Osteocyte (in vitro differentiated cells): ENCODE data around the gene TOGARAM1. TPM values are rescaled to one million over a fixed set of nuclear protein-coding genes. Genes with fewer than 3 reads are reported as not detected.

Source experiments
- DNase-seq: peaks from one replicate; pipeline ENCODE4 v3.0.0; 2021; ENCODE audit warnings: mixed read lengths; ENCODE audit not compliant: unreplicated experiment; ENCODE audit errors: extremely low spot score
- H3K27ac Mint-ChIP-seq: one replicate; pipeline ENCODE4 v1.8.0; 2021; ENCODE audit warnings: mild to moderate bottlenecking, mixed read lengths; ENCODE audit not compliant: unreplicated experiment
- H3K27me3 Mint-ChIP-seq: one replicate; pipeline ENCODE4 v1.8.0; 2021; ENCODE audit warnings: mixed read lengths; ENCODE audit not compliant: unreplicated experiment
- H3K36me3 Mint-ChIP-seq: one replicate; pipeline ENCODE4 v1.8.0; 2021; ENCODE audit warnings: mixed read lengths; ENCODE audit not compliant: unreplicated experiment
- H3K4me1 Mint-ChIP-seq: one replicate; pipeline ENCODE4 v1.8.0; 2021; ENCODE audit warnings: mixed read lengths; ENCODE audit not compliant: unreplicated experiment
- H3K4me3 Mint-ChIP-seq: one replicate; pipeline ENCODE4 v1.8.0; 2021; ENCODE audit warnings: mild to moderate bottlenecking, moderate library complexity, mixed read lengths; ENCODE audit not compliant: unreplicated experiment
- H3K9me3 Mint-ChIP-seq: one replicate; pipeline ENCODE4 v1.8.0; 2021; ENCODE audit warnings: mixed read lengths; ENCODE audit not compliant: unreplicated experiment
- CTCF ChIP-seq: fragments of 200-600 bp; sonication (generic); IDR thresholded peaks from 2 replicates; pipeline ENCODE4 v1.5.0; 2021; ENCODE audit warnings: antibody characterized with exemption, mild to moderate bottlenecking, moderate library complexity
- total RNA-seq: library from RNA; stranded (reverse); gene quantifications from 2 replicates; pipeline ENCODE4 v1.2.1, GENCODE V29; 2021

Gene TOGARAM1
- total RNA-seq, 1 donor from 2014 or later = 20.7 TPM

- no peak for DNase-seq
- Mint-ChIP-seq H3K4me3 (no peak overlapping the region), H3K4me1 (peaks cover 13% of the 10 kb centered on the region), H3K27ac (no peak overlapping the region), H3K9me3 (no peaks in the 10 kb centered on the region), H3K36me3 (peaks cover 2% of the 10 kb centered on the region), H3K27me3 (no peaks in the 10 kb centered on the region)
- TF ChIP-seq CTCF = no peak
Measured at GRCh38 chr14:44982594-44982993, 20.6 kb downstream of the TOGARAM1 start.

- H3K27ac Mint-ChIP-seq = no peak overlapping the region
- no peak for DNase-seq
- H3K36me3 Mint-ChIP-seq = no peaks in the 10 kb centered on the region
- peaks cover 3% of the 10 kb centered on the region for H3K4me1 Mint-ChIP-seq
- H3K9me3 Mint-ChIP-seq = no peaks in the 10 kb centered on the region
- TF ChIP-seq CTCF = no peak
- no peaks in the 10 kb centered on the region for H3K27me3 Mint-ChIP-seq
- H3K4me3 Mint-ChIP-seq = no peak overlapping the region
Measured at GRCh38 chr14:44988694-44989093, 26.7 kb downstream of the TOGARAM1 start.

- TF ChIP-seq CTCF = no peak
- H3K27ac Mint-ChIP-seq = no peak overlapping the region
- H3K4me1 Mint-ChIP-seq = peaks cover 3% of the 10 kb centered on the region
- H3K4me3 Mint-ChIP-seq = no peak overlapping the region
- H3K27me3 Mint-ChIP-seq = no peaks in the 10 kb centered on the region
- no peak for DNase-seq
- no peaks in the 10 kb centered on the region for H3K9me3 Mint-ChIP-seq
- no peaks in the 10 kb centered on the region for H3K36me3 Mint-ChIP-seq
Measured at GRCh38 chr14:44989497-44990440, 27.8 kb downstream of the TOGARAM1 start.

- H3K9me3 Mint-ChIP-seq = no peaks in the 10 kb centered on the region
- peaks cover 3% of the 10 kb centered on the region for H3K4me1 Mint-ChIP-seq
- no peak overlapping the region for H3K27ac Mint-ChIP-seq
- H3K27me3 Mint-ChIP-seq = no peaks in the 10 kb centered on the region
- no peak for TF ChIP-seq CTCF
- no peak overlapping the region for H3K4me3 Mint-ChIP-seq
- no peak for DNase-seq
- H3K36me3 Mint-ChIP-seq = no peaks in the 10 kb centered on the region
Measured at GRCh38 chr14:44990533-44990932, 28.5 kb downstream of the TOGARAM1 start.

GRCh38 chr14:44995196-44995595 is 33.2 kb downstream of the TOGARAM1 start:
- H3K9me3 Mint-ChIP-seq = no peaks in the 10 kb centered on the region
- no peak overlapping the region for H3K27ac Mint-ChIP-seq
- H3K4me1 Mint-ChIP-seq = peaks cover 2% of the 10 kb centered on the region
- no peak overlapping the region for H3K4me3 Mint-ChIP-seq
- H3K27me3 Mint-ChIP-seq = no peaks in the 10 kb centered on the region
- peaks cover 17% of the 10 kb centered on the region for H3K36me3 Mint-ChIP-seq
- TF ChIP-seq CTCF = no peak
- DNase-seq = no peak
